HK-2 (cell line): ENCODE measurements around the gene PPOX.

Source experiments
- DNase-seq: peaks from one replicate; pipeline ENCODE4 v3.0.0-alpha.2; 2018; ENCODE audit not compliant: unreplicated experiment

PPOX gene

GRCh38 chr1:161165742-161166668 lies at the start of gene PPOX:
TSS of gene PPOX (plus strand) at chr1:161166426. CDS start at chr1:161166848, 422 bp downstream.
- DNase-seq: peak; percentile 98

DNA sequence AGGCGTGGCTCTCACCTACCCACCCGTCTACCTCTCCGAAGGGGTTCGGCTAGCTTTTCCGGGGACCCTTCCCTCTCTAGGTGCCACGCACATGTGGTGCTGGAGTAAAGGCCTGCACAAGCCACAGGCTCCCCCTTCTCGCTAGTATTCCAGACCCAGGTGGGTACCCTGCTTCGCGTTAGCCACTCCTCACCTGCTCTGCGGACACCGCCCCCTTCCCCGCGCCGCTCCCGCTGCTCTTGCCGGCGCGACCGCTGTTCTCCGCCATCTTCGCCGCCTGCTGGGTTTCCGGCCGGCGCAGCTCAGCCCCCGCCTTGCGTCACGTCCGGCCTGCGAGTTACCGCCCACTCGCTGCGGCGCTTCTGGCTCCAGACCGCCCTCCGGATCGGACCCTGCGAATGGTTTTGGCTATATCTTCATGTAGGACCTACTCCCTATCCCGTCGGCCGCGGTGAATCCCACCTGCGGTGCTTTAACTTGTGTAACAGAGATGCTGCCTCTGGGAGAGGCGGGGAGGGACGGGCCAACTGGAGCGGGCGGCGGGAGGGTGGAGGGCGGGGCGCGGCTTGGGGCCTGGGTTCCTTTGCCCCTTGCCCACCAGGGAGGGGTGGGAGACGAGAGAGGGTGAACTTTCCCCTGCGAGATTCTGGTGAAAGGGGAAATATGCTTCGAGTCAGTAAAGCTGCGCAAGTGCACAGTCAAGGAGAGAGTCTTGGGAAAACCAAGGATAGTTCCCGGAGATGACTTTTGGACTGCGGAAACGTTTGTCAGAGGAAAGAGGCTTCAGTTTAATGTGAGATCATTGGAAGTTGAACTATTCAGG lies 48.3 kb upstream of the PPOX start, which contains the start of the genes NIT1 and PFDN2:
TSS of gene NIT1 (plus strand) at position 347 of the 823 bp plus-strand sequence. CDS start at position 419, 72 bp downstream.
TSS of gene PFDN2 (minus strand) at position 279 of the 823 bp plus-strand sequence. CDS start at position 268, 11 bp downstream.
- peak; percentile 85 for DNase-seq

DNA sequence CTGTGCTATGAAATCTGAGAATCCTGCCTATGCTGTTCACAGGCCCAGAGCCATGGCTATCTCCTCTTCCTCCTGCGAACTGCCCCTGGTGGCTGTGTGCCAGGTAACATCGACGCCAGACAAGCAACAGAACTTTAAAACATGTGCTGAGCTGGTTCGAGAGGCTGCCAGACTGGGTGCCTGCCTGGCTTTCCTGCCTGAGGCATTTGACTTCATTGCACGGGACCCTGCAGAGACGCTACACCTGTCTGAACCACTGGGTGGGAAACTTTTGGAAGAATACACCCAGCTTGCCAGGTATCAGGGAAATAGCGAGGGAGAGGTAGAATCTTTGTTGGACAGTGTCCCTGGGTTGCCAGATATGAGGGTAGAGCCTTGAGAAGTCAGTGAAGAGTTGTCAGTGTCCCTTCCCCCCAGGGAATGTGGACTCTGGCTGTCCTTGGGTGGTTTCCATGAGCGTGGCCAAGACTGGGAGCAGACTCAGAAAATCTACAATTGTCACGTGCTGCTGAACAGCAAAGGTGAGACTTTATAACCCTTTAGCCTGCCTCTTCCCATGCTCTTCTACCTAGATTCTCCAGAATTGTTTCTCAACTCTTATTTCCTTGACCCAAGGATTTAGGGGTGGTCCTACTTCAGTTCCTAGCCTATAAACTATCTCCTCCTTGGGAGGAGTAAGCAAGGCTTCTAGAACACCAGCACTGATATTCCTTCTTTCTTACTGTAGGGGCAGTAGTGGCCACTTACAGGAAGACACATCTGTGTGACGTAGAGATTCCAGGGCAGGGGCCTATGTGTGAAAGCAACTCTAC lies 46.9 kb upstream of the PPOX start:
- DNase-seq: no peak

GRCh38 chr1:161121042-161121650 lies 45.1 kb upstream of the PPOX start:
- DNase-seq: no peak

DNA sequence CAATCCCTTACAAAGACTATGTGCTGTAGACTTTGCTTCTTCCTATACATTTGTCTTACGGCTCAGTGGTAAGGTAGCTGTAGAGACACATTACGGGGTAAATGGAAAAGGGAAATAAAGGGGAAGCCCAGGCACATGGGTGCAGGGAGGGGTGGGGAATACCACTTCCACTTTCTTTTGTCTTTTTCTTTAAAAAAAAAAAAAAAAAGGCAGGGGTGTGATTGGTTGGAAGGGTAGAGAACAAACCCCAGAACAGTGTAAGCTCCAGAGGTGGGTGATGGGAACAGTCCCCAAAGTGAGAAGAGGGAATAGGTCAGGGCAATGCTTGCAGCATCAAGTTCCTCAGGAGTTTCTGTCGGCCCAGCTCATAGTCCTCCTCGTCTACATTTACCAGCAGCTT lies 44.4 kb upstream of the PPOX start:
- DNase-seq: no peak

- no peak for DNase-seq
Measured at GRCh38 chr1:161122967-161123366, 43.3 kb upstream of the PPOX start.

- no peak for DNase-seq
Measured at GRCh38 chr1:161127649-161128048, 38.6 kb upstream of the PPOX start.

DNA sequence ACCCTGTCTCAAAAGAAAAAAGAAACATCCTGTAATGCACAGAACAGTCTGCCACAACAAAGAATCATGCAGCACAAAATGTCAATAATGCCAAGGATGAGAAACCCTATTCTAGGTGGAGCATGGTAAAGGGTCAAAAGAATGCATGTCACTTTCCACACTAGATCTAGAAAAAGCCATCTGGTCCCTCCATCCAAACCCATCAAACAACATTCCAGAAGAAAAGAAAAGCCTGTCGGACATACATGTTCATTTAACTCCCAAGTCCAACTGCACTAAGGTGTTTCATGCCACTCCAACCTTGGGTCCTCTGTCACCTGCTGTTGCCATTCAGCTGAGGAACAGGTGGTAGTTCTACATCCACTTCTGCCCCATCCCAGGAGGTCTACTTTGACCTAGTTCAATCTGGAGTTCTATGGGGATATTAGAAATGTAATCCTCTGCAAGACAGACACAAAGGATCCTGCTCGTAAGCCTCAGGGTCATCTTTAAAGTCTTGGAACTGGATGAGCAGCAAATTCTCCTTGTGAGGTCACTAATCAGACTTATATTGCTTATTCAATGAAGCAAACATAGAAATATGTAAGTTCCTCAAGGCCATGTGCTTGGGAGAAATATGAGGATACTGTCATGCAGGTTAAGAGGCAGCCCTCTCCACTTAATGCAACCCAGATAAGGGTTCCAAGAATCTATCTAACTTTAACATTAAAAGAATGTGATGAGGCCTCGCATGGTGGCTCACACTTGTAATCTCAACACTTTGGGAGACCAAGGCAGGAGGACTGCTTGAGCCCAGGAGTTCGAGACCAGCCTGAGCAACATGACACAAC lies 37.4 kb upstream of the PPOX start:
- no peak for DNase-seq

GRCh38 chr1:161130266-161130665 lies 36.0 kb upstream of the PPOX start:
- no peak for DNase-seq

- no peak for DNase-seq
Measured at GRCh38 chr1:161131523-161132409, 34.5 kb upstream of the PPOX start.

DNA sequence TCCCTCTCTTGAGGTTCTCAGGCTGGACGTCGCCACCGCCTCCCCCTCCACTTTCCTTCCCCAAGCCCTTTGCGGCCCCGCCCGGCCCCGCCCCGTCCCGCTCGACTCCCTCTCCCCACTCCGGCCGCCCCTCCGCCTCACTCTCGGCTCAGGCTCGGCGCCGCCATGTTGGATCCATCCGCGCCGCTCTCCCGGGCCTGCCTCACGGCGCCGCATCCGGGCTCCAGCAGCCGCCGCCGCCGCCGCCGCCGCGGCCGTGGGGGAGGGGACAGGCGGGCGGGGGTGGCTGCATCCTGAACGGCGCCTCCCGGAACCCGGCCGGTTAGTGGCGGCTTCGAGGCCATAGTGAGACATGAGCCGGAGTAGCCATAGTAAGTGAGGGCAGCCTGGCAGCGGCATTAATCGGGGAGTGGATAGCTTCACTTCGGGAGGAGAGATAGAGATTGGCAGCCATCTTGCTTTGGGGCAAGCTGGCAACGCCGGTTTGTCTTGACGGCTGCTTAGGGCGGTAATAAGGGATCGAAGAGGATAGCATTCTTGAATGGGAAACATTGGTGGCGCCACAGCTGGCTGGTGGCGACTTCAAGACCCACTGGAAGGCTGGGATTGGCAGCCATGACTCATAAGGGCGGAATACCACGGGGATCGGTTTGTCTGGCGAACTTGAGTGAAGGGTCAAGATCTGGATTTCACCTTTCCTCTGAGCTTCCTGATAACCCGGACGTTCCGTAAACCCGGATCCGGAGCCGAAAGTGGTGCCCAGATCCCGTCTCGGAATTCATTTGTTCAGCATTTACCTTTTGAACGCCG lies 33.6 kb upstream of the PPOX start, which contains the start of gene DEDD:
TSS of gene DEDD (minus strand) at position 258 of the 810 bp plus-strand sequence. CDS start 8,205 bp downstream, outside the sequence.
- peak; percentile 92 for DNase-seq

- DNase-seq: no peak
Measured at GRCh38 chr1:161133220-161133740, 32.9 kb upstream of the PPOX start.

DNA sequence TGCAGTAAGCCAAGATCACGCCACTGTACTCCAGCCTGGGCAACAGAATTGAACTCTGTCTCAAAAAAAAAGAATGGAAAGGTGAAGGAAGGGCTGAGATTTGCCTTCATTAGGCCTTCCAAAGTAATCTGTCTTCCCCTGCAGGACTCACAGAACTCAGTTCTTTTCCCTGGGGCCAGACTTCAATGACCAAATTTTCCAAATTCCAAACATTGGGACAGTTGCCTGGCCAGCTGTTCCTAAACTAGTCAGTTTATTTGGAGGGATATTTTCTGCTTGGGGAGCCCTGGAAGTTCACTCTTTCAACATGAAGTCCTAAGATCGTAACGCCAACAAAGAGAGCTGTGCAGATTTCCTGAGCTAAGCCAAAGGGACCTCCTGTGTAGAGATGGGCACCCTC lies 28.3 kb upstream of the PPOX start:
- DNase-seq: no peak

DNA sequence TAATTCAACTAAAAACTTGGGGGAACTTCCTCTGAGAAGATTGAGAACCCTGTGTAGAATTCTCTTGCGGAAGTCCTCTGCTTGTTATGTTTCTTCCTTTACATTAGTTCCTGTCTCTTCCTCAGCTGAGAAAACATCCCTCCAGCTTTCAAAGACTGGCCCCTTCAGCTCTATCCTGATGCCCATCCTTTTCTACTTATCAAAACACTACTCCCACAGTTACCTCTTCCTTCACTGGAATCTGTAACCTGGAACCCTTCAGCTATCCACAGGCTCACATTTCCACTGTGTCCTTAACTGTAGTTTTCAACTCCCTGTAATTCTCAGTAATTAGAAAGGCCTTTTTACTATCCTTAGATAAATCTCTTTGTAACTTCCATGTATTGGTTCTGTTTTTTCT lies 27.8 kb upstream of the PPOX start:
- DNase-seq: no peak

DNA sequence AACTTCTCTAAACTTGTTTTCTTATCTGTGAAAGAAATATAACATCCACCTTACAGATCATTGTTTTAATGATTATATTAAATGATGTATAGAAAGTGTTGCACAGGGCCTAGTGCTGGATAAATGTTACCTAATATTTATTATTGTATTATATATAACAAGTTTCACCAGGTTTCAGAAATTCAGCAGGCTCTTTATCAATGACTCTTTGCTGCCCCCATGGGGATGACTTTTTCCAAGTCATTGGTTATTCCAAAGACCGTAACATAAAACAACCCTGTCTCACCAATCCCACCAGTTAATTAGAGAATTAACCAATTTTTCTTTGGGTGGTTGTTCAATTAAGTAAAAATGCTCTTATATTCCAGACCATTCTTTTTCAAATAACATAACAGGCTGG lies 26.5 kb upstream of the PPOX start:
- no peak for DNase-seq

GRCh38 chr1:161140755-161141400 lies 25.3 kb upstream of the PPOX start:
- DNase-seq: no peak

- no peak for DNase-seq
Measured at GRCh38 chr1:161145832-161146231, 20.4 kb upstream of the PPOX start.
